ENCODE measurements around the gene PKD2L1.

Gene PKD2L1

GRCh38 chr10:100355086-100355485 is 25.1 kb upstream of the PKD2L1 start:
- DNase-seq = no peak

DNA sequence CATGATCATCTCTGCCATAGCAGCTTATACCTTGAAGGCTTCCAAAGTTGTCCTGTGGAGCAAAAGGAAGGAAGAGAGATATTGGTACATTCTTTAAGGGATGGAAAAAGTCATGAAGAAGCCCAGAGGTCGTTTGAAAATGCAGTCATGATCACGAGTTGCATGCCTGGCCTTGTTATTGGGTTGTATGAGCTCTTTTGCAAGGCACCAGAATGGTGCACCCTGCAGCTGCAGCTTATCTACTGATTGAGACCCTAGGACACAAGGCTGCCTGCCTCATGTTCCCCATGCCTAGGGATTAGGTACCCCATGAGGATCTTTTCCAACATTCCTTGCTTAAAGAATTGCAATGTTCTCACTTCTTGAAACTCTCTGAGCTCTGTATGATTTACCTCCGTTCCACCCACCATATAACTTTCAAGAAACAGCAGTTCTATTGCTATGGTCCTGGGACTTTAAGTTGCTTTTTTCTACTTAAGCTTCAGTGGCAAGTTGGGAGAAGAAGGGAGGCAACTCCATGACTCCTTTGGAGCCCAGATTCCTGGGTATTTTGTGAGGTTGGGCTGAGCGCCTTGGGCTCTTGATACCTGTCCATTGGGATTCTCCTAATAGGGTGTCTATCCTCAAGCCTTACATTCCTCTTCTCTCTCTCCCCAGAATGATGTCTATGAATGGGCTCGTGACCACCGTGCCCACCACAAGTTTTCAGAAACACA is 23.9 kb upstream of the PKD2L1 start:
- no peak for DNase-seq

DNA sequence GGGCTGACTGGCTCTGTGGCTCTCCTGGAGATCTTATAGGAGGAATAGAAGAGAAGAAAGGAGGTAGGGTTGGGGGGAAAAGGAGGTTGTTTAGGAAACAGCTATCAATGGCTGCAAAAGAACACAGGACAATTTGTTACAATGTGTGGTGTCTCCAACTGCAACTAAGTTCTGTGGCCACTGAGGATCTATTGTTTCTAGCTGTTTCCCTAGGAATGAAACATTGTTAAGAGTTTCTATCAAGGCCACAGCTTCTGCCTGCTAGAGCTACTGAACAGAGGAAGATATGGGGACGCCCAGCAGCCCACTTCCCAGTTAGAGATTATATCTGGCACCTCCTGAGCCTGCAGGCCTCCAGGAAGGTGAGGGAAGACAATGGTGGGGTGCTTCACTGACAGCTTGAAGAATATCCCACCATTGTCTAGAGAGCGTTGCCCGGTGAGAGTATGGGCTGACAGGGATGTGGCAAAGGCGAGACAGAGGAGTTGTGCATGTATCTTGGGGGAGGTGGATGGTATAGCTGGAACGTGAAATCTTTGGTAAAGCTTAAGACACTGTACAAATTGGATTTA is 21.0 kb upstream of the PKD2L1 start:
- no peak for DNase-seq

DNA sequence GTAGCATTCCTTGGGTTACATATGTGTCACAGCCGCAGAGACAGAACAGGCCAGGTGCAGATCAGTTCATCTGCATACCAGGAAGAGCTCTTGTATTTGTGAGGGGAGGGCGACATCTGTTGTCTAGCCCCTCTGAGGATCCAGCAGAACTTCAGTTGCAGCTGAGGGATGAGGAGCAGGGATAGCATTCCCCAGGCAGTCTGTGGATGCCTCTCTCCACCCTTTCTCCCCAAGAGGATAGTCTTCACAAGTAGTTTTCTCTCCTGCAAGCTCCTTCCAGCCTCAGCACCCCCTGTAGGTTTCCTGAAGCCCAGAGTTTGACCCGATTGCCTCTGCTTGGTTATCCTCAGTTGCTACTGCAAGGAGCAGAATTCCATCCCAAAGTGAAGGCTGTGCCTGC is 19.6 kb upstream of the PKD2L1 start:
- no peak for DNase-seq

DNA sequence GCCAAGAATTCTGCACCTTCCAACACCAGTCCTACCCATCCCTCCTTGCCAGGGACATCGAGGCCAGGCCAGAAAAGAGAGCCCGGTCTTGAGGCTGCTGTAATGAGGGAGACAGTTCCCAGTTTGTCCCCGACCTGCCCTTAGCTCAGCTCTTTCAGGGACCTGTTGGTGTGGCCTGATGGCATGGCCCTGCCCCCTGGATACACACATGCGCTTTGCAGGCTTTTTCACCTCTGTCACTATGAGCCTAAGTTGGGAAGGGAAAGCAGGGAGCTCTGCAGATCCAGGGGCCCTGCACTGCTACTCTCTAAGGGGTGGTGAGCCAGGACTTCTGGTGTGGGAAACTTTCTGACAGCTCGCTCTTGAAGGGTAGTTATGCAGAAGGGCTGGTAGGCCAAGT is 19.1 kb upstream of the PKD2L1 start:
- no peak for DNase-seq

DNA sequence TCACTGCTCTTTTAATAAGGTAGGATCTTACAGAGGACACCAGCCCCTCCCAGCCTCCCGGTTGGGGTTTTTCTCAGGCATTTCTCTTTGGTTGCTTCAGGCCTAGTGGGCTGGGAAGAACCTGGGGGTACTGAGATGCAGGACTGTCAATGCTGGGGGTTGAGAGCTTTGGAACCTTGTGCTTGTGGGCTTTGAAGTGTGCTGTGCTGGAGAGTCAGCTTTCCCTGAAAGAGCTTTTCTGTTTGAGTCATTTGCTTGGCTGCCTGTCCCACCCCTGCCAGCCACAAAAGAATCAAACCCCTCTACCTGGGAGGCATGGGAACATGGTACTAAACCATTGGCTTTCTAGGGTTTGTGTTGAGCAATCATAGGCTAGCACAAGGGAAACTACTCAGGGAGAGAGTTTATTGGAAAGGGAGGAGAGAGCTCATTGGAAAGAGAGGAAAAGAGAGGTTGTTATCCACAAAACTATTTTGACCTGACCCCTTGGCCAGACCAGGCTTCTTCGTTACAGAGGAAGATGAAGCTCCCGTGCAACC is 18.4 kb upstream of the PKD2L1 start:
- DNase-seq = no peak

DNA sequence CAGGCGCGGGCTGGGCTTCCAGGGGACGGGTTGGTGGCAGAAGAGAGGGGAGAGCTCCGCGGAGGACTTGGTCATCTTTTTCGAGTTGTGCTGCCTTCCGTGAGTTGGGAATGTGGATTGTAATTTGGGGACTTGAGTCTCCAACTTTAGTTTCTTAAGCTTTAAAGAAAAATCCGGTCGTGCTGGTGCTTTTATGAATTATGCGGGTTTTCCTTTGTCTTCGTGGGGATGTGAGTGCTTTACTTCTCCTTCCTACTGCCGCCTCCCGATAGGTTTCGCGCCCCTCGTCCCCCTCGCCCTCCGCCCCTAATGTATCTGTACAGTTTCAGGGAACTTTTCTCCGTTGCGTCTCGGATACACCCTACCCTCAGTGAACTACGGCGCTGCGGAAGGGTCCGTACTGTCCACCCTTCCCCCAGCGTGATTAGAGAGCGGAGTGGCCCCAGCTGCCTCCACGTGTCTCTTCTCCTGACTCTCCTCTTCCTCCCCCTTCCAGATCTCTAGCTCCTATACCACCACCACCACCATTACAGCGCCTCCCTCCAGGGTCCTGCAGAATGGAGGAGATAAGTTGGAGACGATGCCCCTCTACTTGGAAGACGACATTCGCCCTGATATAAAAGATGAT is 17.7 kb upstream of the PKD2L1 start:
- no peak for DNase-seq

- DNase-seq = peak; percentile 85
Observed at GRCh38 chr10:100346765-100347567, 16.9 kb upstream of the PKD2L1 start, which contains the start of gene SCD. Gene SCD (plus strand): TSS chr10:100347233. CDS start chr10:100347505, 272 bp downstream.

GRCh38 chr10:100346351-100346764 is 16.3 kb upstream of the PKD2L1 start:
- DNase-seq = peak; percentile 28

DNA sequence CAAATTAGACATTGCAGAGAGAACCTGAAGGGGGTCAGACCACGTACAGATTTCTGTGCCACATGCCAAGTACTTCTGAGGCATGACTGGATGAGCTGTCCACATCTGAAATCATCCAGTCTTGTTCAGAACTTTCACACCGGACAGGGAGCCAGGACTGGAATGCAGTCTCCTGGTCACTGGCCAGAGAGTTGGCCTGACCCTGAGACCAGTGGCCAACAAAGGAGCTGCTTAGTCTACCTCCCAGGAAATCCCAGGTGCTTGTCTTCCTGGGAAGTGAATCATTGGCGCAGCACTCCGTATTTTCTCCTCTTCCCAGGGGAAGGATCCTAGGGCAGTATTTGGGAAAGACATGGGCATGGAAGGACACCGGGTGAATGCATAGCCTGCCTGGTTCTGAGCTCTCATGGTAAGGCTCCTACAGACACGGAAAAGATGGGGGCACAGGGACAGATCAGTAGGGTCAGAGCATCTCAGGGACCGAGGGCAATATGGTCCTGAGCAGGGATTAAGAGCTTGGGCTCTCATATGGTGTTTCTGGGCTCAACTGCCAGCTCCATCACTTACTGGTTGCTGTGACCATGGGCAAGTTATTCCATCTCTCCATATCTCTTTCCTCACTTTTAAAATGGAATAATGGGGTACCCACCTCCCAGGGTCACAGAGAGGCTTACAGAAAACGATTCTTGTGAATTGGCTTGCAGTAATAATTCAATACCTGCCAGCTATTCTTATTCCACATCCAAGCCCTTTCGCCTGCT is 15.7 kb upstream of the PKD2L1 start:
- DNase-seq = no peak

DNA sequence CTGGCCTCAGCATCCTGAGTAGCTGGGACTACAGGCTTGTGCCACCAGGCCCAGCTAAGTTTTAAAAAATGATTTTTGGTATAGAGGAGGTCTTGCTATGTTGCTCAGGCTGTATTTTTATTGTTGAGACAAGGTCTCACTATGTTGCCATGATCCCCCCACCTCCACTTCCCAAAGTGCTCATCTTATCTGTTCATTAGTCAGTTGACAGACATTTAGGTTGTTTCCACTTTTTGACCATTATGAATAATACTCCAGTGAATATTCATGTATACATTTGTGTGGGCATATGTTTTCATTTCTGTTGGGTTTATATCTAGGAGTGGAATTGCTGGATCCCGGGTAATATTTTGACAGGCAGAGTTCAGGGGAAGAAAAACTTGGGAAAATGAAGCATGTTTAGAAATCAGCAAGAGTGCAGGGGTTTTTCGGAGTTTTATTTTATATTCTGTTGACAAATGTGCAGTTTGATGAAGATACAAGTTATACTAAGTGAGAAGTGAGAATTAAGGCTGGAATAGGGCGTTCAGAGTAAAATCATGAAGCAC is 14.3 kb upstream of the PKD2L1 start:
- DNase-seq = no peak

DNA sequence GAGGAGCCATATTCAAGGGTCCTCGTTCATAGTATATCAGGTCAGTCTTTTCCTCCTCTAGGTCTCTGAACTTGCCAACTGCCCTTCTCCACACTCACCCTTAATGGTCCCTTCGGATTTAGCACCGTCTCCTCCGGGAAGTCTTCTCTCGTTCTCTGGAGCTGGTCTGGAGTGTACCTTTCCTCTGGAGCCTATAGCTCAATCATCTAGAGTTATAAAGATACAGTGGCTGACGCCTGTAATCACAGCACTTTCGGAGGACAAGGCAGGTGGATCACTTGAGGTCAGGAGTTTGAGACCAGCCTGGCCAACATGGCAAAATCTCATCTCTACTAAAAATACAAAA is 12.6 kb upstream of the PKD2L1 start:
- DNase-seq = no peak

GRCh38 chr10:100341953-100342626 is 12.1 kb upstream of the PKD2L1 start:
- peak; percentile 62 for DNase-seq

DNA sequence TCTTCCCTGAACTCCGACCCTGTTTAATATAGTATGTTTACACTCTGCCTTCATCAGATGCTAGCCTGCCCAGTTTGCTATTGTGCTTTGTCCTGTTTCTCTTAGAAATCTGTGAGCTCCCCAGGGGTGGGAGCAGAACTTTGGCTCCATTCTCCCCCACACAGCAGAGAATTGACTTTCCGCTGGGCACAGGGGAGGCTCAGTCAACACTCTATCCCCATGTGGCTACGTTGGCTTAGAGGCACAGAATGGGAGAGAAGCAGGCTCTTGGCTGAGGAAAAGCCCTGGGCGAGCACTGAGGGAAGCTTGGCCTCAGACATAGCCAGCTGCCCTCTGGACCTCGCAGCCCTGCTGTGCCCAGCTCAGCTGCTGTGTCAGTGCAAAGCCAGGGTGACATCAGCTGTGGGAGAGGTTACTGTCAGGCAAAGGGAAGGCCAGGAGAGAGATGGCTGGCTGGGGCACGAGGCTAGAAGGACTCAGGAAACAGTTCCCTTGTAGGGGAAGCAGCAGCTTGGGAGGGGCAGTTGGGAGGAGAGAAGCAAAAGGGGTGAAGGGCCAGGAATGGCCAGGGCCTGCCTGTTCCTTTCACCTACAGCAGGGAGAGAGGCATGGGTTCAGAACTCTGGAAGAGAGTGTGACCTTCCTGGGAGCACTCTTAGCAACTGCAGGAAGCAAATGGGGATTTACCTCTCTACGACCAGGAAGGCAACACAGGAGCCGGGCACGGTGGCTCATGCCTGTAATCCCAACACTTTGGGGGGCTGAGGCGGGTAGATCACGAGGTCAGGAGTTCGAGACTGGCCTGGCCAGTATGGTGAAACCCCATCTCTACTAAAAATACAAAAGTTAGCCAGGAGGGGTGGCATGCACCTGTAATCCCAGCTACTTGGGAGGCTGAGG is 11.2 kb upstream of the PKD2L1 start:
- no peak for DNase-seq

DNA sequence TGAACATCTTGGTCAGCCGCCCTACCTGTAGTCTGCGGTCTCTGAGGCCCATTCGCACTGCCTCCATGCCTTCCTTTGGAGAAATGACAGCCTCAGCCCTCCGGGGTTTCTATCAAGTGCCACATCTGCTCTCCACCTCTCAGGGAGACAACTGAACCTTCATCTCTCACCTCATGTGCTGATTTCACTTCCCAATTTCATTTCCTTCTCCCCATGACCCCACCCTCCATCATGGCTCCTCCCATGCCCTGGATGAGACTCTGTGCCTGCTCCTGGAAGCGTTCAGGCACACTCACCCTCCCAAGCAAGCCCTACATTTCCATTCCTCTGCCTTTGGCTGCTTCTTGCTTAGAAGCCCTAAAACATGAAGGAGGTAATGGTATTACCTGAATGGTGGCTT is 9.2 kb upstream of the PKD2L1 start:
- no peak for DNase-seq

DNA sequence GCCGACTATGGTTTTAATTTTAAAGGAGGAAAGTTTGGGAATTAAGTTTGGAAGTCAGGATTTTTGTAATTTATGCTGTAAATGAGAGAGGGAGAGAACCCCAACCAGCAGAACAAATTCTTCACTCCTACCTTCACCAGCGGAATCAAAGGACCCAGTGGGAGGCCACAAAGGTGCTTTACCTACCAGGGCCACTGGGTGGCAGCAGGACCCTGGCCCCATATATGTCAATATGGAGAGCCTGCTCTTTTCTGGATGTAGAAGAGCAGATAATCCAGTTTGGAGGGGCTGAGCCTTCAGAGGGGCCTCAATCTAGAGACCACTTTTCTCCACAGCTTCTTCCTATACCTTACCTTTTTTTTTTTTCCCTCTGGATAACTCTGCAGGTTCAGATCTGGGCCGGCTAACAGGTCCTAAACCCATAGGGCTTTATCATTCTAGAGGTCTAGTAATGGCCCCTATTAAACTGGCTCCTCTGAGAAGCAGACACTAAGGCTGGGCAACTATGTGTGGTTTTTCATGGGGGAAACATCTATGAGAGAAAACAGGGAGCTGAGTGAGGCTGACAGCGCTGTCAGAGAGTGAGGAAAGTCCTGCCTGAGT is 8.5 kb upstream of the PKD2L1 start:
- DNase-seq = no peak

GRCh38 chr10:100334762-100335161 is 4.7 kb upstream of the PKD2L1 start:
- DNase-seq = no peak

GRCh38 chr10:100333661-100334440 is 3.8 kb upstream of the PKD2L1 start:
- DNase-seq = no peak

- DNase-seq = no peak
Observed at GRCh38 chr10:100333106-100333505, 3.1 kb upstream of the PKD2L1 start.

Measured in SHP77 treated with DMSO at 0.1 percent for 48 hours (cell line).